22Rv1 (cell line): Measurements from ENCODE around the gene TOMM20.

Experiments
- CTCF ChIP-seq: fragments of 450-650 bp; IDR thresholded peaks from 2 replicates; pipeline ENCODE4 v1.5.1; 2017; ENCODE audit warnings: mild to moderate bottlenecking
- ZFX ChIP-seq: fragments of 450-650 bp; IDR thresholded peaks from 2 replicates; pipeline ENCODE4 v1.6.1; 2017; ENCODE audit warnings: antibody characterized with exemption, borderline replicate concordance

GRCh38 chr1:235107368-235108184, 21.1 kb downstream of the TOMM20 start:
- TF ChIP-seq CTCF: no peak
- no peak for TF ChIP-seq ZFX
